ENCODE results near the gene MNT. TPM values are rescaled to one million over a fixed set of nuclear protein-coding genes. Genes with fewer than 3 reads are reported as not detected.

MNT gene
- total RNA-seq, 1 experiment from 2014 or later = 32.1 TPM

DNA sequence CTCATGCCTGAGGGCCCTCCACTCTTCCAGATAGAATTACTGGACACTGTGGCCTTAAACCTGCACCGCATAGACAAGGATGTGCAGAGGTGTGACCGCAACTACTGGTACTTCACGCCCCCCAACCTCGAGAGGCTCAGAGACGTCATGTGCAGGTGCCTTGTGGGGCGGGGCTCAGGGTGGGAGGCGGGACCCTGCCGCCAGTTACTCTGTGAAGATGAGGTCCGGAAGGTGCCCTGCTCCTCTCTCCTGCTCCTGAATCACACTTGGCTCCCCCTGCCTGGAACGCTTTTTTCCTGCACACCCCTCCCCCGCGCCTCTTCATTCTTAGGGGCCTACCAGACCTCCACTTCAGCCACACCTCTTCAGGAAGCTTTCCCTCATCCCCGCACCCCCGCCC lies 24.8 kb downstream of the MNT start:
- no peak overlapping the region for H3K4me3 ChIP-seq (ENCODE audit: low read depth, low read length, poor library complexity, severe bottlenecking)
- ChIA-PET CTCF (no interaction called here), POLR2A (ENCODE audit: low non-redundant PET) (no interaction called here)
- H3K9me3 ChIP-seq (ENCODE audit: low read depth, low read length, poor library complexity, severe bottlenecking) = no peaks in the 10 kb centered on the region
- no peak for DNase-seq (ENCODE audit: low spot score)
- no peaks in the 10 kb centered on the region for H3K4me1 ChIP-seq (ENCODE audit: insufficient read depth, low read length, poor library complexity, severe bottlenecking)
- H3K36me3 ChIP-seq (ENCODE audit: insufficient read depth, low read length, poor library complexity, severe bottlenecking) = peaks cover 45% of the 10 kb centered on the region
- TF ChIP-seq, protein P1, sequence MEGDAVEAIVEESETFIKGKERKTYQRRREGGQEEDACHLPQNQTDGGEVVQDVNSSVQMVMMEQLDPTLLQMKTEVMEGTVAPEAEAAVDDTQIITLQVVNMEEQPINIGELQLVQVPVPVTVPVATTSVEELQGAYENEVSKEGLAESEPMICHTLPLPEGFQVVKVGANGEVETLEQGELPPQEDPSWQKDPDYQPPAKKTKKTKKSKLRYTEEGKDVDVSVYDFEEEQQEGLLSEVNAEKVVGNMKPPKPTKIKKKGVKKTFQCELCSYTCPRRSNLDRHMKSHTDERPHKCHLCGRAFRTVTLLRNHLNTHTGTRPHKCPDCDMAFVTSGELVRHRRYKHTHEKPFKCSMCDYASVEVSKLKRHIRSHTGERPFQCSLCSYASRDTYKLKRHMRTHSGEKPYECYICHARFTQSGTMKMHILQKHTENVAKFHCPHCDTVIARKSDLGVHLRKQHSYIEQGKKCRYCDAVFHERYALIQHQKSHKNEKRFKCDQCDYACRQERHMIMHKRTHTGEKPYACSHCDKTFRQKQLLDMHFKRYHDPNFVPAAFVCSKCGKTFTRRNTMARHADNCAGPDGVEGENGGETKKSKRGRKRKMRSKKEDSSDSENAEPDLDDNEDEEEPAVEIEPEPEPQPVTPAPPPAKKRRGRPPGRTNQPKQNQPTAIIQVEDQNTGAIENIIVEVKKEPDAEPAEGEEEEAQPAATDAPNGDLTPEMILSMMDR (conservative IDR thresholded peaks at IDR 0.05; ENCODE audit: low read depth, low read length) = no peak
- no peak for TF ChIP-seq EZH2 (IDR thresholded peaks at IDR 0.05; ENCODE audit: borderline replicate concordance, low read depth, low read length, poor library complexity, severe bottlenecking)
- no TSS peak for BruUV-seq (replicated peaks)
- H3K27ac ChIP-seq (ENCODE audit: low read depth, low read length, poor library complexity, severe bottlenecking) = no peak overlapping the region
- H3K27me3 ChIP-seq (replicated peaks; ENCODE audit: insufficient read depth, low read depth, low read length, poor library complexity) = no peaks in the 10 kb centered on the region
- intact Hi-C loops (cut with micrococcal nuclease; ENCODE audit: unreplicated experiment) = no loop called here

DNA sequence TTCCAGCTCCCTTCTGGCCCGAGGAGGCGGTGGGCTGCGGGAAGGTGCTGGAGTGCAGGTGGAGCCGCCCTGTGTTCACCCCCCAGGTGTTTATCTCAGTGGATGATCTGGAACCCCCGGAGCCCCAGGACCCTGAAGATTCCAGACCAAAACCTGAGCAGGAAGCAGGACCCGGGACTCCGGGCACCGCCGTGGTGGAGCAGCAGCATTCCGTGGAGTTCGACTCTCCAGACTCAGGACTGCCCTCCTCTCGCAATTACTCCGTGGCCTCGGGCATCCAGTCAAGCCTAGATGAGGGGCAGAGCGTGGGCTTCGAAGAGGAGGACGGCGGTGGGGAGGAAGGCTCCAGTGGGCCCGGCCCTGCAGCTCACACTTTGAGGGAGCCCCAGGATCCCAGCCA lies 25.5 kb downstream of the MNT start:
- H3K36me3 ChIP-seq (ENCODE audit: insufficient read depth, low read length, poor library complexity, severe bottlenecking) = peaks cover 45% of the 10 kb centered on the region
- POLR2A ChIA-PET (ENCODE audit: low non-redundant PET) = no interaction called here
- CTCF ChIA-PET = no interaction called here

DNA sequence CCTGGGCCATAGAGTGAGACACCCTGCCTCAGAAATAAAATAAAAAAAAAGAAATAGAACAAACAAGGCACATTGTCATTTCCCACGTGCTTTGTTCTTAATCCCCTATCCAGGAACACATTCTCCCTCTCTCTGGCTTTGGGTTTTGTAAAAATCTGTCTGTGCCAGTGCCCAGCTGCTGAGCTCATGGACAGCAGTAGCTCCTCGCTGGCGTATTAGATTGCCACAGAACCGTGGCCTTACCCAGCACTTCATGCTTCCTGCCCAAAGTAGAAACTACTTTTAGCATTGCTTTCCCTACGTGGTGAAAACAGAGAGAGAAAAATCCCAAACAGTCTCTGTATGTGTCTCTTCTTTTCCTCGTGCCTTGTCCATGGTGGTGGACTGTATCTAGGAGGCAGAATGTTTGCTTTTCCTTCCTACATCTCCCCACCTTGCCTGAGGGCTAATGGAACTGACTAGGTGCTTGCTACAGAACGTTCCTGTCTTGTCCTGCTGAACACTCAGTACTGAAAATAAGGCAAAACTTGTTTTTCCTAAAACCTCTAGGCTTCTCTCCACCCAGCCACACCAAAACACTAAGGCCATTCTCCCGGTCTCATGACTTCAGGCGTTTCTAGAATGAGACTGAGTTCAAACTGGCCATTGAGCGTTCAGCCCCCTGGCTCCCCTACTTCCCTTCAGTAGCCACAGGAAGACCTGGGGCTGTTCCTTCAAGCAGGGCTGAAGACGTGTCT lies 26.1 kb downstream of the MNT start:
- CTCF ChIA-PET = no interaction called here
- no peak for DNase-seq (ENCODE audit: low spot score)
- no peaks in the 10 kb centered on the region for H3K27me3 ChIP-seq (replicated peaks; ENCODE audit: insufficient read depth, low read depth, low read length, poor library complexity)
- no peak overlapping the region for H3K27ac ChIP-seq (ENCODE audit: low read depth, low read length, poor library complexity, severe bottlenecking)
- H3K4me3 ChIP-seq (ENCODE audit: low read depth, low read length, poor library complexity, severe bottlenecking) = no peak overlapping the region
- peaks cover 41% of the 10 kb centered on the region for H3K36me3 ChIP-seq (ENCODE audit: insufficient read depth, low read length, poor library complexity, severe bottlenecking)
- TF ChIP-seq, protein P1 (conservative IDR thresholded peaks at IDR 0.05; ENCODE audit: low read depth, low read length) = no peak
- TF ChIP-seq EZH2 (IDR thresholded peaks at IDR 0.05; ENCODE audit: borderline replicate concordance, low read depth, low read length, poor library complexity, severe bottlenecking) = no peak
- intact Hi-C loops (cut with micrococcal nuclease; ENCODE audit: unreplicated experiment) = no loop called here
- H3K9me3 ChIP-seq (ENCODE audit: low read depth, low read length, poor library complexity, severe bottlenecking) = no peaks in the 10 kb centered on the region
- BruUV-seq (replicated peaks) = no TSS peak
- no peaks in the 10 kb centered on the region for H3K4me1 ChIP-seq (ENCODE audit: insufficient read depth, low read length, poor library complexity, severe bottlenecking)
- POLR2A ChIA-PET (ENCODE audit: low non-redundant PET) = no interaction called here

More for the DNA sequence above, 25.5 kb downstream of the MNT start:
- DNase-seq (ENCODE audit: low spot score) = no peak
- H3K27me3 ChIP-seq (replicated peaks; ENCODE audit: insufficient read depth, low read depth, low read length, poor library complexity) = no peaks in the 10 kb centered on the region
- no peaks in the 10 kb centered on the region for H3K4me1 ChIP-seq (ENCODE audit: insufficient read depth, low read length, poor library complexity, severe bottlenecking)
- no peak overlapping the region for H3K27ac ChIP-seq (ENCODE audit: low read depth, low read length, poor library complexity, severe bottlenecking)
- TF ChIP-seq, protein P1 (conservative IDR thresholded peaks at IDR 0.05; ENCODE audit: low read depth, low read length) = no peak
- TF ChIP-seq EZH2 (IDR thresholded peaks at IDR 0.05; ENCODE audit: borderline replicate concordance, low read depth, low read length, poor library complexity, severe bottlenecking) = no peak
- H3K9me3 ChIP-seq (ENCODE audit: low read depth, low read length, poor library complexity, severe bottlenecking) = no peaks in the 10 kb centered on the region
- no TSS peak for BruUV-seq (replicated peaks)
- H3K4me3 ChIP-seq (ENCODE audit: low read depth, low read length, poor library complexity, severe bottlenecking) = no peak overlapping the region
- intact Hi-C loops (cut with micrococcal nuclease; ENCODE audit: unreplicated experiment) = no loop called here

Data from A673 (cell line).